Left kidney (tissue), 2 donors: ENCODE measurements around the gene STARD5. TPM values are rescaled to one million over a fixed set of nuclear protein-coding genes. Genes with fewer than 3 reads are reported as not detected.
"Not testable (repeated sequence)": the region's sequence is repeated elsewhere in the genome, so short reads cannot be mapped to it uniquely, and the experiment has no call there.

Experiments used
- DNase-seq: peaks from one replicate; pipeline ENCODE4 v3.0.0-alpha.2; 2013
- polyA plus RNA-seq: library from polyadenylated mRNA; unstranded; fragments of 120-200 nt; gene quantifications from one replicate; pipeline ENCODE4 v1.2.1, GENCODE V29; 2013; ENCODE audit not compliant: insufficient read length

STARD5 gene
- polyA plus RNA-seq, 1 donor, result 4.9 TPM

- DNase-seq, result no peak
Observed at GRCh38 chr15:81337713-81338157, 13.8 kb upstream of the STARD5 start.

DNA sequence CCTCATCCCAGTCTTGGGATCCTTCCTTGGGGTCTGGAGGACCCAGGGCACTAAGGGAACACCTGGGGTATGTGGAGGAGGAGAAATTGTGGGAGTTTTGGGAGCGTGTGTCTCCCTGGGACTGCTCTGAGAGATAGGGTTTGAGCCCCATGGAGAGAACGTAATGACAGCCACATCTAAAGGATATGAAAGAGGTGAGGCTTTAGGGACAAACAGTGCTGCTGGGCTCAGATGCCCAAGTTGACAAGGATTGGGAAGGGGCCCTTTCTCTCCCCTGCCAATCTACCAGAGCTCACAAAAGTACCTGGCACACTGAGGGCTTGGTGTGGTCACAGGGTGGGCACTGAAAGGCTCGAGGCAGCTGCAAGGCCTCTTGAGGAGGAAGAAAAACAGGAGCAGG is 13.3 kb upstream of the STARD5 start:
- no peak for DNase-seq

GRCh38 chr15:81336568-81336967 is 12.6 kb upstream of the STARD5 start:
- no peak for DNase-seq

DNA sequence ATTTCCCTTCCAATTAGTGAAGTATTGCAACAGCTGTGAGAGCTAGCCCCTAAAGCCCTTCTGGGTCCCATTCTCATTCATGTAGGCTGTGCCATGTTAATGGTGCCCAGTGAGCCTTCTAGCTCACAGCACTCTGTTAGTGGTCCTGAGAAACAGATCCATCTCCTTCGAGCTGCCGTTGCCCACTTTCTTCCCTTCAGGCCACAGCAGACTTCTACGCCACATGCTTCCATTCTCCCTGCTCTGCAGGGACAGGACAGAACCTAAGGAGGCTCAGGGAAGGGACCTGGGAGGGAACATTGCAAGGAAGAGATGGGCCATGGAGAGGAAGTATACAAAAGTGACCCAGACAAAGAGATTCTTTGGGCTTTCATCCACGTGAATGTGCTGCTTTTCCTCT is 11.7 kb upstream of the STARD5 start:
- DNase-seq, result no peak

DNA sequence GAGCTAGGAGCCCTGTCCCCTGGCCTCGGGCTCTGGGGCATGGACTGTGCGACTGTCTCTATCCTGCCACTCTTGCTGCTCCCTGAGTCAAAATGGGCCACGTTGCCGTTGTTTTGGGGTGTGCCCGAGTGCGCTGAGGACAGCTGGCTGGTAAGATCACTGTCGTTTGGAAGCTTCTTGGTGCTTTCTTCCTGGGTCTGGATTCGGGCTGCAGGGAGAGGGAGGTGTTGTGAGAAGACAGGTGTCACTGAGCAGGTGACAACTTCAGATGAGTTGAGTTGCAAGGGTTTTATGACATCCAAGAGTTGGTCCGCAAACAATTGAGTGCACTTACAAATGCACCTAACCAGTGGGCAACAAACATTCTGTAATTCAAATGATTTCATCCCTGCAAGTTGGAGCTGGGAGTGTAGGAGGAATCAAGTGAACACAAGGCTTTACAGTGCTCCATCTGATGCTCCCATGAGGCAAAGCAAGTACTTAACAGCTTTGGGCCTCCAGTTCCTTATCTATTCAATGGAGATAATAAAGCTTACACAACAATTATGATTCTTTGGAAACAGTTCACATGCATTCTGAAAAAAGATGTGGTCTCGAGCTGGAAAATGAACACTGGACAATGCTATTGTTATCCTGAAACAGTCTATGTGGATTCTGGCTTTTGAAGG is 11.0 kb upstream of the STARD5 start:
- DNase-seq, result no peak

GRCh38 chr15:81333363-81333762 is 9.4 kb upstream of the STARD5 start:
- no peak for DNase-seq

GRCh38 chr15:81332326-81332725 is 8.4 kb upstream of the STARD5 start:
- no peak for DNase-seq

- no peak for DNase-seq
Observed at GRCh38 chr15:81331600-81331999, 7.7 kb upstream of the STARD5 start.

DNA sequence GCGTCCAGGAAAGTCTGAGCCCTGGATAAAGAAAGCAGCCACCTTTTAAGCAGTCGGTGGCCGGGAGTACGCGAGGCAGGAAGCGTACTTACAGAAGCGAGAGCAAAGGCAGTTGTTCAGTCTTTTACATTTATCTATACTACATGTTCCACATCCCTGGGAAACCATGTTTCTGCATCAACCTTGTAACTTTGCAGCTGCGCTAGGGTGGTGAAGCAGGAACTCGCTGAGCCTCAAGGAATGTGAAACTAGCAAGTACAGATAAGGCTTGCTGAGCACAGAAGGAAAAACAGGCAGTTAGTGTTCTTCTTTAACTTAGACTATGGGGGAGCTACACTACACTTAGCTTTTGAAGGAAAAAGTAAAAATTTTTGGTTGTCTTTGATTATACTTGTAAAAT is 7.2 kb upstream of the STARD5 start:
- DNase-seq, result not testable (repeated sequence)

GRCh38 chr15:81330366-81331090 is 6.6 kb upstream of the STARD5 start:
- DNase-seq, result no peak

GRCh38 chr15:81329446-81329845 is 5.5 kb upstream of the STARD5 start:
- no peak for DNase-seq

DNA sequence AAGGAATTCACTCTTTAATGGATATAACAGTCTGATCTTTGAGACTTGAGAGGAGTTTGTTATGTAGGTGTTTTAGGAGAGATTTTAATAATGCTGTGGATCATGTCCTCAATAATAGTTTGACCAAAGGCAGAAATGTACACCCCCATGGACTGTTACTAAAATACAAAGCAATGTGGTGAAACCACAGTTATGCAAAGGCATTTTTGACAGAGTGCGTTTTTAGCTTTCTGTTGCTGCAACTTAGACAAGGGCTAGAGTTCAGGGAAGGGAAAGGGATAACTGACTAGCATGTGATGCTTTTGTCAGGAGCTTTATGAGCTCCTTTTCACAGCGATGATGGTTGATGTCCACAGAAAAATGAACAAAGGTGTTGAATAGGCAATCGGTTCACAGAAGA is 3.6 kb upstream of the STARD5 start:
- DNase-seq, result no peak

DNA sequence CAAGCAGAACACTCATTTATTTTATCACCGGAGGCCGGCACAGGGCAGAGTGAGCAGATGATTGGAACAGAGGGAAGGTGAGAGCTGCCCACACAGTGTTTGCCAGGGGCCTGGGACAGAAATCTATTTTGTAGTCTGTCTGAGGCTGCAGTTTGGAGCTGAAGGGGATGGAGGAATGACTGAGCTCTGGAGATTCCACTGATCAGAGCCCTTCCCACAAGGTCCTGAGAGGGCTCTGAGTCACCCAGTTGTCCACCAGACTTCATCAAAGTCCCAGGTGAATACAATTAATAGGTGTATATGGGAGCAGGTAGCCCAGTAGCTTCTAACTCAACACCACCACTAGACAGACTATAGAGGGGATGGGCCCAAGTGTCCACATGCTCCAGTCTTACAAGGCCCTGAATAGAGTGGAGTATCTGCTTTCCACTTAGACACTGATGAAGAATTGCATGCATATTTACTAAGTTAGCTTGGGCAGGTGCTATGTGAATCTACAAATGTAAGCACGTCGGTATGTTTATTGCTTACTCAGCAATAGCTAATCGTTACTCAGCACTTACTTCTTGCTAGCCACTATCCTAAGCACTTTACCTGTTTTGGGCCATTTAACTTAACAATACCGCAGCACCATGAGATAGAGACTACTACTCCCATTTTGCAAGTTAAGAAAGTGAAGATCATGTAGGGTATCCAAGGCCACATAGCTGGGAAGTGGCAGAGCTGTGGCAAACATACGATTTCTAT is 2.7 kb upstream of the STARD5 start:
- DNase-seq, result no peak

DNA sequence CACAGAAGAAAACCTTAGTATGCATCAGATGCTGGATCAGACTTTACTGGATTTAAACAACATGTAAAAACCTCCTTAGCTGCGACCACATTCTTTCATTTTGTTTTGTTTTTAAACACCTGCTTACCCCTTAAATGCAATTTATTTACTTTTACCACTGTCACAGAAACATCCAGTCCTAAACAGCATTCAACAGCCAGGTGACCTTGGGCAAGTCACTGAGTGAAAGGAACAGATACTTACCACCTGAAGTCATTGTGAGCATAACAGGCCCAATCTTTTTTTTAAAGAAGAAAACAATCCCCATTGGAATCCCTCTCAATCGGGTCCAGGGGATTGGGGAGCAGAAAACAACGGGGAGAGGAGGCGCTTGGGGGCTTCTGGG is 390 bp downstream of the STARD5 start:
- DNase-seq, result no peak

- no peak for DNase-seq
Observed at GRCh38 chr15:81322676-81323253, 1.2 kb downstream of the STARD5 start.

GRCh38 chr15:81321667-81322066 is 2.3 kb downstream of the STARD5 start:
- no peak for DNase-seq

- DNase-seq, result no peak
Observed at GRCh38 chr15:81317642-81318017, 6.3 kb downstream of the STARD5 start.

GRCh38 chr15:81316267-81316666 is 7.7 kb downstream of the STARD5 start:
- no peak for DNase-seq

DNA sequence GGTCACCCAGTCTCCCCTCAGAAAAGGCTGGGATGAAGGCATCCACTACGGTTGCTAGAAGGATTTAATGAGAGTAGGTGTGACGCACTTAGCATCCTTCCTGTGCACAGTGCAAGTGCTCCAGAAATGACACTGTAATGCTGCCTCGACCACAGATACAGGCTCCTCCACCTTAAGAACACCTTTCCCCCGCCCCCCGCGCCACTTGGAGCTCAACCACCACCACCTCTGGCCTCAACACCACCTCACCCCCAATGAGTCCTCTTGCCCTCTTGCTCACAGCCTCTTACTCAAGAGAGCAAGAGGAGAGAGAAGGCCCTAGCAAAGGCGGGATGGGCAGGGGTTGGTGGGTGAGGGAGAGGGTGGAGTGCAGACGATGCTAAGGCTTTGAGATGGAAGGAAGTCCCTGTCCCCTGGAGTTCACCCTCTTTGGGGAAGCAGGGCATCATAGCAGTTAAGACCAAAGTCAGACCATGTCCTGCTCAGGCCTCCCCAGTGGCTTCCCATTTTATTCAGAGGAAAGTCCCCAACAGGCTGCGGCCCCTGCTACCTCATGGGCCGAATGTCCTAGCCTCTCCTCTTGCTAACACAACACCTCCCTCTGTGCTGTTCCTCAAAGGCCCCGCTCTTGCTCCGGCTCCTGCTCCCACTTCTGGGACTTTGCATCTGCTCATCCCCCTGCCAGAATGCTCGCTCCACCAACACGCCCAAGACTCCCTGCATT is 8.3 kb downstream of the STARD5 start:
- no peak for DNase-seq

GRCh38 chr15:81314378-81314777 is 9.6 kb downstream of the STARD5 start:
- DNase-seq, result no peak

GRCh38 chr15:81313686-81314085 is 10.3 kb downstream of the STARD5 start:
- DNase-seq, result no peak
